SK-N-SH treated with all-trans-retinoic acid at 6 μM for 48 hours (cell line): ENCODE results near the gene CAMSAP2.

ENCODE experiments used
- ATAC-seq: fragments of 200-7000 bp; cut with Tn5 transposase; 3 replicates; pipeline ENCODE4 v1.9.1; 2020; ENCODE audit warnings: mild to moderate bottlenecking, moderate library complexity
- ARNTL ChIP-seq: fragments of 450-650 bp; formaldehyde crosslinking; IDR thresholded peaks from 2 replicates; pipeline ENCODE4 v1.5.0; 2020; ENCODE audit warnings: low read depth, mild to moderate bottlenecking, moderate library complexity, borderline replicate concordance
- BACH2 ChIP-seq: fragments of 250-450 bp; sonication (Bioruptor Pico); IDR thresholded peaks from 2 replicates; pipeline ENCODE4 v1.9.0; 2021; ENCODE audit warnings: mild to moderate bottlenecking, borderline replicate concordance
- CREB5 ChIP-seq: fragments of 250-450 bp; sonication (Bioruptor Pico); IDR thresholded peaks from 2 replicates; pipeline ENCODE4 v1.5.1; 2020; ENCODE audit warnings: low read depth, mild to moderate bottlenecking, moderate library complexity
- CSDC2 ChIP-seq: fragments of 250-450 bp; sonication (Bioruptor Pico); IDR thresholded peaks from 2 replicates; pipeline ENCODE4 v1.5.0; 2020; ENCODE audit warnings: mild to moderate bottlenecking, moderate library complexity
- ESRRG ChIP-seq: fragments of 250-450 bp; sonication (Bioruptor Pico); IDR thresholded peaks from 2 replicates; pipeline ENCODE4 v1.6.1; 2021; ENCODE audit warnings: mild to moderate bottlenecking
- GLIS3 ChIP-seq: fragments of 250-450 bp; sonication (Bioruptor Pico); IDR thresholded peaks from 2 replicates; pipeline ENCODE4 v1.5.0; 2020; ENCODE audit warnings: mild to moderate bottlenecking, moderate library complexity
- ISL1 ChIP-seq: fragments of 250-450 bp; sonication (Bioruptor Pico); IDR thresholded peaks from 2 replicates; pipeline ENCODE4 v2.1.2; 2022; ENCODE audit warnings: mild to moderate bottlenecking, moderate library complexity
- PATZ1 ChIP-seq: fragments of 250-450 bp; sonication (Bioruptor Pico); IDR thresholded peaks from 2 replicates; pipeline ENCODE4 v1.8.0; 2020; ENCODE audit warnings: mild to moderate bottlenecking, moderate library complexity, borderline replicate concordance
- PPARA ChIP-seq: fragments of 250-450 bp; sonication (Bioruptor Pico); IDR thresholded peaks from 2 replicates; pipeline ENCODE4 v1.5.0; 2020; ENCODE audit warnings: mild to moderate bottlenecking, borderline replicate concordance
- SNAI2 ChIP-seq: fragments of 250-450 bp; sonication (Bioruptor Pico); IDR thresholded peaks from 2 replicates; pipeline ENCODE4 v1.5.0; 2020; ENCODE audit warnings: mild to moderate bottlenecking, moderate library complexity
- TCF4 ChIP-seq: fragments of 250-450 bp; sonication (Bioruptor Pico); IDR thresholded peaks from 2 replicates; pipeline ENCODE4 v1.8.0; 2021; ENCODE audit warnings: mild to moderate bottlenecking, moderate library complexity, borderline replicate concordance
- TOX ChIP-seq: fragments of 250-450 bp; sonication (Bioruptor Pico); IDR thresholded peaks from 2 replicates; pipeline ENCODE4 v1.8.0; 2021; ENCODE audit warnings: mild to moderate bottlenecking, moderate library complexity, borderline replicate concordance
- TSHZ2 ChIP-seq: fragments of 250-450 bp; sonication (Bioruptor Pico); IDR thresholded peaks from 2 replicates; pipeline ENCODE4 v1.5.0; 2020; ENCODE audit warnings: mild to moderate bottlenecking, moderate library complexity
- ZC3H10 ChIP-seq: fragments of 250-450 bp; sonication (Bioruptor Pico); IDR thresholded peaks from 2 replicates; pipeline ENCODE4 v1.5.1; 2021; ENCODE audit warnings: mild to moderate bottlenecking, moderate library complexity
- ZFP3 ChIP-seq: fragments of 250-450 bp; sonication (Bioruptor Pico); IDR thresholded peaks from 2 replicates; pipeline ENCODE4 v1.5.0; 2020; ENCODE audit warnings: mild to moderate bottlenecking, moderate library complexity
- ZFP30 ChIP-seq: fragments of 450-650 bp; formaldehyde crosslinking; IDR thresholded peaks from 2 replicates; pipeline ENCODE4 v1.5.0; 2022; ENCODE audit warnings: mild to moderate bottlenecking, moderate library complexity
- ZNF565 ChIP-seq: fragments of 450-650 bp; formaldehyde crosslinking; conservative IDR thresholded peaks from 2 replicates; pipeline ENCODE4 v1.5.0; 2020; ENCODE audit warnings: low read depth, mild to moderate bottlenecking, moderate library complexity
- ZNF8 ChIP-seq: fragments of 450-650 bp; formaldehyde crosslinking; IDR thresholded peaks from 2 replicates; pipeline ENCODE4 v1.5.0; 2020; ENCODE audit warnings: mild to moderate bottlenecking, moderate library complexity
- TF ChIP-seq, protein P1 (sequence below): fragments of 250-450 bp; sonication (Bioruptor Pico); IDR thresholded peaks from 2 replicates; pipeline ENCODE4 v1.5.1; 2021; ENCODE audit warnings: mild to moderate bottlenecking, moderate library complexity
- TF ChIP-seq, protein P2 (sequence below): fragments of 250-450 bp; sonication (Bioruptor Pico); IDR thresholded peaks from 2 replicates; pipeline ENCODE4 v1.8.0; 2021; ENCODE audit warnings: low read depth, mild to moderate bottlenecking, moderate library complexity, borderline replicate concordance

CAMSAP2 gene

DNA sequence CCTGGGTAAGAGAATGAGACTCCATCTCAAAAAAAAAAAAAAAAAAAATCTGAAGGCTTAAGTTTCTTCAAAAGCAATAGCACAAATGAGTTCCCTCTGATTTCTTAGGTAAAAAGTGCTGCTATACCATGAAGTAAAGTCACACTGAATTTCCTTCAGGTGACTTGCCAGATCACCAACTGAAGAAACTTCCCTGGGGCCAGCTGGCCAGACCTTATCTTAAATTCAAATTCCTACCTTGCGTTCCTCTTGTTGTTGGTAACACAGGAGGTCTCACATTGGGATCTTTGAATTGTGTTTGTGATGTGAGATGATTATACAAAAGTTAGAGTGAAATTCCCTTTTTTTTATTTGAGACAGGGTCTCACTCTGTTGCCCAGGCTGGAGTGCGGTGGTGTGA lies 167.8 kb downstream of the CAMSAP2 start (continued):
- TF ChIP-seq ZNF565: no peak
- TF ChIP-seq ZNF8 (CRISPR knock-in tag): no peak
- no peak for TF ChIP-seq PATZ1 (CRISPR knock-in tag)
- TF ChIP-seq TOX: no peak
- no peak for TF ChIP-seq SNAI2
- no peak for TF ChIP-seq CSDC2 (CRISPR knock-in tag)
- TF ChIP-seq, all 23 proteins: peak for 0

- no peak for ATAC-seq
- TF ChIP-seq ZFP30 (CRISPR knock-in tag) (no peak), ZC3H10 (CRISPR knock-in tag) (no peak), PPARA (CRISPR knock-in tag) (no peak), ARNTL (CRISPR knock-in tag) (no peak), CSDC2 (CRISPR knock-in tag) (no peak), ZFP3 (no peak), ISL1 (CRISPR knock-in tag) (no peak), PATZ1 (CRISPR knock-in tag) (no peak), BACH2 (CRISPR knock-in tag) (no peak), ZNF565 (no peak), TCF4 (CRISPR knock-in tag) (no peak), CREB5 (CRISPR knock-in tag) (no peak)
- TF ChIP-seq, protein P1, sequence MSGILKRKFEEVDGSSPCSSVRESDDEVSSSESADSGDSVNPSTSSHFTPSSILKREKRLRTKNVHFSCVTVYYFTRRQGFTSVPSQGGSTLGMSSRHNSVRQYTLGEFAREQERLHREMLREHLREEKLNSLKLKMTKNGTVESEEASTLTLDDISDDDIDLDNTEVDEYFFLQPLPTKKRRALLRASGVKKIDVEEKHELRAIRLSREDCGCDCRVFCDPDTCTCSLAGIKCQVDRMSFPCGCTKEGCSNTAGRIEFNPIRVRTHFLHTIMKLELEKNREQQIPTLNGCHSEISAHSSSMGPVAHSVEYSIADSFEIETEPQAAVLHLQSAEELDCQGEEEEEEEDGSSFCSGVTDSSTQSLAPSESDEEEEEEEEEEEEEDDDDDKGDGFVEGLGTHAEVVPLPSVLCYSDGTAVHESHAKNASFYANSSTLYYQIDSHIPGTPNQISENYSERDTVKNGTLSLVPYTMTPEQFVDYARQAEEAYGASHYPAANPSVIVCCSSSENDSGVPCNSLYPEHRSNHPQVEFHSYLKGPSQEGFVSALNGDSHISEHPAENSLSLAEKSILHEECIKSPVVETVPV: no peak
Observed at GRCh38 chr1:200907611-200908097, 169.0 kb downstream of the CAMSAP2 start.

- ATAC-seq: no peak
- TF ChIP-seq GLIS3 (CRISPR knock-in tag): no peak
- TF ChIP-seq ZNF8 (CRISPR knock-in tag): no peak
- TF ChIP-seq ZC3H10 (CRISPR knock-in tag): no peak
- TF ChIP-seq CREB5 (CRISPR knock-in tag): no peak
- TF ChIP-seq TOX: no peak
- no peak for TF ChIP-seq TSHZ2 (CRISPR knock-in tag)
- TF ChIP-seq, protein P1: no peak
- TF ChIP-seq, protein P2, sequence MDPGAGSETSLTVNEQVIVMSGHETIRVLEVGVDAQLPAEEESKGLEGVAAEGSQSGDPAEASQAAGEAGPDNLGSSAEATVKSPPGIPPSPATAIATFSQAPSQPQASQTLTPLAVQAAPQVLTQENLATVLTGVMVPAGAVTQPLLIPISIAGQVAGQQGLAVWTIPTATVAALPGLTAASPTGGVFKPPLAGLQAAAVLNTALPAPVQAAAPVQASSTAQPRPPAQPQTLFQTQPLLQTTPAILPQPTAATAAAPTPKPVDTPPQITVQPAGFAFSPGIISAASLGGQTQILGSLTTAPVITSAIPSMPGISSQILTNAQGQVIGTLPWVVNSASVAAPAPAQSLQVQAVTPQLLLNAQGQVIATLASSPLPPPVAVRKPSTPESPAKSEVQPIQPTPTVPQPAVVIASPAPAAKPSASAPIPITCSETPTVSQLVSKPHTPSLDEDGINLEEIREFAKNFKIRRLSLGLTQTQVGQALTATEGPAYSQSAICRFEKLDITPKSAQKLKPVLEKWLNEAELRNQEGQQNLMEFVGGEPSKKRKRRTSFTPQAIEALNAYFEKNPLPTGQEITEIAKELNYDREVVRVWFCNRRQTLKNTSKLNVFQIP (CRISPR knock-in tag): no peak
- no peak for TF ChIP-seq ARNTL (CRISPR knock-in tag)
- TF ChIP-seq TCF4 (CRISPR knock-in tag): no peak
- no peak for TF ChIP-seq BACH2 (CRISPR knock-in tag)
- TF ChIP-seq PATZ1 (CRISPR knock-in tag): no peak
- TF ChIP-seq ESRRG (CRISPR knock-in tag): no peak
Observed at GRCh38 chr1:200908191-200908868, 169.6 kb downstream of the CAMSAP2 start.
